Activated gamma-delta T cell (primary cell): ENCODE measurements around the gene KCTD15.

Experiments used
- DNase-seq: peaks from one replicate; lab custom pipeline; 2025; lab: John Stamatoyannopoulos, UW

KCTD15 gene

GRCh38 chr19:33859016-33859415 lies 62.3 kb downstream of the KCTD15 start:
- DNase-seq, result no peak

GRCh38 chr19:33860312-33861090 lies 63.8 kb downstream of the KCTD15 start:
- DNase-seq, result no peak

GRCh38 chr19:33861950-33862349 lies 65.3 kb downstream of the KCTD15 start:
- no peak for DNase-seq

GRCh38 chr19:33862981-33863380 lies 66.3 kb downstream of the KCTD15 start:
- no peak for DNase-seq

GRCh38 chr19:33863436-33863835 lies 66.8 kb downstream of the KCTD15 start:
- DNase-seq, result no peak

GRCh38 chr19:33864311-33864850 lies 67.7 kb downstream of the KCTD15 start:
- no peak for DNase-seq

GRCh38 chr19:33865306-33865705 lies 68.6 kb downstream of the KCTD15 start:
- DNase-seq, result no peak
